ENCODE results near the gene MED26. TPM values are rescaled to one million over a fixed set of nuclear protein-coding genes. Genes with fewer than 3 reads are reported as not detected.

MED26 gene
- total and polyA plus RNA-seq, 2 of the 13 experiments (the other 11 are each of a cell fraction or from before 2014, with no cell fraction given): 3.5 to 3.8 TPM

DNA sequence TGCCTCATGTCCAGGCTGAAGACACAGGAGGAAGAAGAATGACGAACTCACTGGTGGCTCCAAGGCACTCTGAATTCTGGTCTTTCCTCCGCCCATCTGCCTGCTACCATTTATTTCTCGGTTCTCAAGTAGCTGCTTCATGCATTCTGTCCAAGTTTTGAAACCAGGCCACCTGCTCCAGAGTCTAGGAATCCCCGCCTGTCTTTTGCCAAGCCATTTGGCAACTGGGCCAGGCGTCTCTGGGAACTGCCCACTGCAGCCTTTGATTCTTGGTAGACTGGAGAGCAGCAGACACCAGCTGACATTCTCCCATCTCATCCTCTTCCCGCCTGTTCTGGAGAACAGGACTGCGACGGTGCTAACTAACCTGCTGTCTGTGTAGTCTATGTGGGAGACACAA, 66.6 kb downstream of the MED26 start:
- H3K36me3 ChIP-seq (replicated peaks in 1 of 2; ENCODE audit: control insufficient read depth in 1 of 2, insufficient read depth in 2 of 2, low read length in 2 of 2): peaks cover 15 to 55% of the 10 kb centered on the region in 2 experiments
- in situ Hi-C loops (cut with HindIII; ENCODE audit: extremely low pct_ligation_motif_present, low pct_unique_long_range_greater_than_20kb): no loop called here
- 98% methylated on average over 8 of the region's 8 CpGs for WGBS (ENCODE audit: low lambda C conversion rate)

DNA sequence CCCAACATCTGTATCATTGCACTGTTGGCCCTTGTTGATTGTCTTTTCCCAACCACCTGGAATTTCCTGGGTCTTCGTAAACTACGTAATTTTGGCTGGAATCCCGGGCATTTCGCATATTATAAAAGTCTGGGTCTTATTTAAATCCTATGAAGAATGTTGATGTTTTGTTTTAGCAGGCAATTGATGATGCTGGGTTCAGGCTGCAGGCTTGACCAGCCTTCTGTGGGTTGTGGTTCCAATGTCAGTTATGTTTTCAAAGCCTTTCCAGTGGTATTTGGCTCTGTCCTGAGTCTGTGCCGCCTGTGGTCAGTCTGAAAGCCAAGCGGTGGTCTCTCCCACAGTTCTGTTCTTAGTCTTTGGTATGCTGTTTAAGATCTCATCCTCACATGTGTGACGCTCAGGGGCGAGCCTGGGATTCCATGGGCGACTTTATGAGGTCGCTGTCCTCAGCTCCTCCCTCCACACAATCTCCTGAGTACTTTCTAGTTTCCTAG, 68.2 kb downstream of the MED26 start:
- DNase-seq (ENCODE audit: low spot score) (no peak), FAIRE-seq (no peak), ATAC-seq (no peak)
- Histone ChIP-seq H3K79me2 (ENCODE audit: insufficient read depth, low read length) (no peaks in the 10 kb centered on the region), H3K4me3 (replicated peaks in 1 of 3; ENCODE audit: insufficient read depth in 1 of 3, low read depth in 2 of 3, low read length in 3 of 3) (no peak overlapping the region), H3K27ac (ENCODE audit: extremely low read length, insufficient read depth, low read length) (no peak overlapping the region), H3K4me1 (ENCODE audit: insufficient read depth, low read length) (no peaks in the 10 kb centered on the region), H3K4me2 (ENCODE audit: low read depth, low read length) (no peak overlapping the region), H3K9me3 (ENCODE audit: low read length) (no peaks in the 10 kb centered on the region), H2AFZ (ENCODE audit: low read length) (no peak overlapping the region), H3K36me3 (replicated peaks in 1 of 2; ENCODE audit: control insufficient read depth in 1 of 2, insufficient read depth in 2 of 2, low read length in 2 of 2) (peaks cover 19 to 57% of the 10 kb centered on the region in 2 experiments), H3K9ac (ENCODE audit: insufficient read depth, low read depth, low read length) (no peak overlapping the region), H4K20me1 (ENCODE audit: insufficient read depth, low read length) (no peaks in the 10 kb centered on the region), H3K27me3 (ENCODE audit: control insufficient read depth in 1 of 2, insufficient read depth in 2 of 2, low read length in 2 of 2) (no peaks in the 10 kb centered on the region)
- intact Hi-C loops (cut with micrococcal nuclease; ENCODE audit: unreplicated experiment): no loop called here
- no TSS peak for BruUV-seq (replicated peaks)
- ChIA-PET POLR2A (no interaction called here), CTCF (ENCODE audit: low intra/inter-chr PET ratio, low total read pairs) (no interaction called here)
- 98% methylated on average over 10 of the region's 10 CpGs for WGBS (ENCODE audit: low lambda C conversion rate)
- in situ Hi-C loops (cut with HindIII; ENCODE audit: extremely low pct_ligation_motif_present, low pct_unique_long_range_greater_than_20kb): no loop called here
- TF ChIP-seq BRD4 (CRISPR knock-in tag; IDR thresholded peaks at IDR 0.05) (no peak), STAT6 (CRISPR knock-in tag; IDR thresholded peaks at IDR 0.05; ENCODE audit: borderline replicate concordance) (no peak), ZNF629 (CRISPR knock-in tag; conservative IDR thresholded peaks at IDR 0.05) (no peak), PHF20 (CRISPR knock-in tag; IDR thresholded peaks at IDR 0.05) (no peak), ZNF879 (CRISPR knock-in tag; IDR thresholded peaks at IDR 0.05) (no peak), NCOA2 (CRISPR knock-in tag; IDR thresholded peaks at IDR 0.05) (no peak), FOXM1 (CRISPR knock-in tag; IDR thresholded peaks at IDR 0.05) (no peak), ZNF569 (CRISPR knock-in tag; IDR thresholded peaks at IDR 0.05; ENCODE audit: borderline replicate concordance) (no peak), ZMYM2 (CRISPR knock-in tag; IDR thresholded peaks at IDR 0.05) (no peak), FOXJ3 (CRISPR knock-in tag; IDR thresholded peaks at IDR 0.05; ENCODE audit: borderline replicate concordance) (no peak)
- TF ChIP-seq, protein P1, sequence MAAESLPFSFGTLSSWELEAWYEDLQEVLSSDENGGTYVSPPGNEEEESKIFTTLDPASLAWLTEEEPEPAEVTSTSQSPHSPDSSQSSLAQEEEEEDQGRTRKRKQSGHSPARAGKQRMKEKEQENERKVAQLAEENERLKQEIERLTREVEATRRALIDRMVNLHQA (CRISPR knock-in tag; IDR thresholded peaks at IDR 0.05): no peak

More for the DNA sequence above, 66.6 kb downstream of the MED26 start:
- H3K9me3 ChIP-seq (ENCODE audit: low read length): no peaks in the 10 kb centered on the region
- H3K27ac ChIP-seq (ENCODE audit: extremely low read length, insufficient read depth, low read length): no peak overlapping the region
- H3K79me2 ChIP-seq (ENCODE audit: insufficient read depth, low read length): no peaks in the 10 kb centered on the region
- no TSS peak for BruUV-seq (replicated peaks)
- FAIRE-seq (no peak), ATAC-seq (no peak), DNase-seq (ENCODE audit: low spot score) (no peak)
- TF ChIP-seq, protein P2, sequence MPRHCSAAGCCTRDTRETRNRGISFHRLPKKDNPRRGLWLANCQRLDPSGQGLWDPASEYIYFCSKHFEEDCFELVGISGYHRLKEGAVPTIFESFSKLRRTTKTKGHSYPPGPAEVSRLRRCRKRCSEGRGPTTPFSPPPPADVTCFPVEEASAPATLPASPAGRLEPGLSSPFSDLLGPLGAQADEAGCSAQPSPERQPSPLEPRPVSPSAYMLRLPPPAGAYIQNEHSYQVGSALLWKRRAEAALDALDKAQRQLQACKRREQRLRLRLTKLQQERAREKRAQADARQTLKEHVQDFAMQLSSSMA (CRISPR knock-in tag; IDR thresholded peaks at IDR 0.05): no peak
- TF ChIP-seq ZNF367 (CRISPR knock-in tag; IDR thresholded peaks at IDR 0.05; ENCODE audit: borderline replicate concordance): no peak
- TF ChIP-seq ZNF333 (CRISPR knock-in tag; IDR thresholded peaks at IDR 0.05; ENCODE audit: borderline replicate concordance): no peak
- TF ChIP-seq POLR2AphosphoS5 (IDR thresholded peaks at IDR 0.05; ENCODE audit: low read depth, low read length): no peak
- TF ChIP-seq MIER3 (CRISPR knock-in tag; IDR thresholded peaks at IDR 0.05; ENCODE audit: borderline replicate concordance): no peak
- no peak for TF ChIP-seq MBNL3 (CRISPR knock-in tag; conservative IDR thresholded peaks at IDR 0.05)
- no peak for TF ChIP-seq CEBPB (IDR thresholded peaks at IDR 0.05; ENCODE audit: borderline replicate concordance, low read depth, low read length)
- TF ChIP-seq ZNF891 (CRISPR knock-in tag; IDR thresholded peaks at IDR 0.05): no peak
- TF ChIP-seq RFXAP (CRISPR knock-in tag; IDR thresholded peaks at IDR 0.05; ENCODE audit: borderline replicate concordance): no peak
- no peak for TF ChIP-seq ZNF841 (CRISPR knock-in tag; IDR thresholded peaks at IDR 0.05; ENCODE audit: borderline replicate concordance)
- no peak for TF ChIP-seq SMAD1 (CRISPR knock-in tag; IDR thresholded peaks at IDR 0.05; ENCODE audit: borderline replicate concordance, low read depth)
- no peak for TF ChIP-seq CCAR2 (optimal IDR thresholded peaks at IDR 0.05; ENCODE audit: low read depth, low read length)
- TF ChIP-seq ZNF143 (CRISPR knock-in tag; IDR thresholded peaks at IDR 0.05): no peak
- H3K27me3 ChIP-seq (ENCODE audit: control insufficient read depth in 1 of 2, insufficient read depth in 2 of 2, low read length in 2 of 2): no peaks in the 10 kb centered on the region
- no peak overlapping the region for H2AFZ ChIP-seq (ENCODE audit: low read length)
- no peaks in the 10 kb centered on the region for H4K20me1 ChIP-seq (ENCODE audit: insufficient read depth, low read length)
- intact Hi-C loops (cut with micrococcal nuclease; ENCODE audit: unreplicated experiment): no loop called here
- ChIA-PET POLR2A (no interaction called here), CTCF (ENCODE audit: low intra/inter-chr PET ratio, low total read pairs) (no interaction called here)
- no peak overlapping the region for H3K9ac ChIP-seq (ENCODE audit: insufficient read depth, low read depth, low read length)
- H3K4me3 ChIP-seq (replicated peaks in 1 of 3; ENCODE audit: insufficient read depth in 1 of 3, low read depth in 2 of 3, low read length in 3 of 3): no peak overlapping the region
- H3K4me2 ChIP-seq (ENCODE audit: low read depth, low read length): no peak overlapping the region
- H3K4me1 ChIP-seq (ENCODE audit: insufficient read depth, low read length): no peaks in the 10 kb centered on the region
